Measurements from ENCODE around the gene VPS51. TPM values are rescaled to one million over a fixed set of nuclear protein-coding genes. Genes with fewer than 3 reads are reported as not detected.

Gene VPS51
- total and polyA plus RNA-seq, 2 experiments from 2014 or later = 45.3 to 450 TPM

- TF ChIP-seq ZNF462 (CRISPR knock-in tag; IDR thresholded peaks at IDR 0.05) = no peak
- no peak for TF ChIP-seq CREB1 (CRISPR knock-in tag; IDR thresholded peaks at IDR 0.05; ENCODE audit: low read depth)
- TF ChIP-seq CTCF (conservative IDR thresholded peaks at IDR 0.05; ENCODE audit: low read depth in 2 of 2) = no peak
- no peak for TF ChIP-seq EZH2phosphoT487 (IDR thresholded peaks at IDR 0.05; ENCODE audit: unreplicated experiment)
- TF ChIP-seq NANOG (IDR thresholded peaks at IDR 0.05; ENCODE audit: borderline replicate concordance) = no peak
- TF ChIP-seq ETS1 (IDR thresholded peaks at IDR 0.05) = no peak
- TF ChIP-seq ZNF331 (CRISPR knock-in tag; IDR thresholded peaks at IDR 0.05; ENCODE audit: low read depth) = no peak
- TF ChIP-seq EZH2 (IDR thresholded peaks at IDR 0.05; ENCODE audit: low read depth, unreplicated experiment) = no peak
These were observed 56.1 kb downstream of the VPS51 start (continued) for GRCh38 chr11:65152122-65152521.
